GM12874 (cell line): ENCODE results near the gene SUSD1.

Experiments used
- TF ChIP-seq, protein P1 (sequence below): IDR thresholded peaks from 2 replicates; pipeline ENCODE4 v1.5.1; 2011; ENCODE audit warnings: low read depth, mild to moderate bottlenecking, control low read depth, low read length, moderate library complexity; ENCODE audit not compliant: insufficient read depth

The SUSD1 gene

DNA sequence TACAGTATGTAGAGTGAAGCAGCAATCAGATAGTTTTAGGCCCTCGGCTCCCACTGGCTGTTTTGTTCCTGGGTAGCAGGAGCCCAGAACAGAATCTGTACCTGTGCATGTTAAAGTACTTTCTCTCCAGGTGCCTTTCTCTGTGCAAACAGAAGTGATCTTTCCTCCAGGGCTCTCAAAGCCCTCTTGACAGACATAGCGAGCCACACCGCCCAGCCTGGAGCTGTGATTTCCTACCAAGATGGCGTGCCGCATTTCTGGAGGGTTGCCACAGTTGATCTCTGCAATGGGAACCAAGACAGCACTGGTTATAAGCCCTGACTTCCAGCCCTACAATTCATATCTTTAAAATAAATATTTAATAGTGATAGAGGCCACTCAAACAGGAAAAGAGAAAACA, 50.9 kb downstream of the SUSD1 start:
- TF ChIP-seq, protein P1, sequence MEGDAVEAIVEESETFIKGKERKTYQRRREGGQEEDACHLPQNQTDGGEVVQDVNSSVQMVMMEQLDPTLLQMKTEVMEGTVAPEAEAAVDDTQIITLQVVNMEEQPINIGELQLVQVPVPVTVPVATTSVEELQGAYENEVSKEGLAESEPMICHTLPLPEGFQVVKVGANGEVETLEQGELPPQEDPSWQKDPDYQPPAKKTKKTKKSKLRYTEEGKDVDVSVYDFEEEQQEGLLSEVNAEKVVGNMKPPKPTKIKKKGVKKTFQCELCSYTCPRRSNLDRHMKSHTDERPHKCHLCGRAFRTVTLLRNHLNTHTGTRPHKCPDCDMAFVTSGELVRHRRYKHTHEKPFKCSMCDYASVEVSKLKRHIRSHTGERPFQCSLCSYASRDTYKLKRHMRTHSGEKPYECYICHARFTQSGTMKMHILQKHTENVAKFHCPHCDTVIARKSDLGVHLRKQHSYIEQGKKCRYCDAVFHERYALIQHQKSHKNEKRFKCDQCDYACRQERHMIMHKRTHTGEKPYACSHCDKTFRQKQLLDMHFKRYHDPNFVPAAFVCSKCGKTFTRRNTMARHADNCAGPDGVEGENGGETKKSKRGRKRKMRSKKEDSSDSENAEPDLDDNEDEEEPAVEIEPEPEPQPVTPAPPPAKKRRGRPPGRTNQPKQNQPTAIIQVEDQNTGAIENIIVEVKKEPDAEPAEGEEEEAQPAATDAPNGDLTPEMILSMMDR: no peak

DNA sequence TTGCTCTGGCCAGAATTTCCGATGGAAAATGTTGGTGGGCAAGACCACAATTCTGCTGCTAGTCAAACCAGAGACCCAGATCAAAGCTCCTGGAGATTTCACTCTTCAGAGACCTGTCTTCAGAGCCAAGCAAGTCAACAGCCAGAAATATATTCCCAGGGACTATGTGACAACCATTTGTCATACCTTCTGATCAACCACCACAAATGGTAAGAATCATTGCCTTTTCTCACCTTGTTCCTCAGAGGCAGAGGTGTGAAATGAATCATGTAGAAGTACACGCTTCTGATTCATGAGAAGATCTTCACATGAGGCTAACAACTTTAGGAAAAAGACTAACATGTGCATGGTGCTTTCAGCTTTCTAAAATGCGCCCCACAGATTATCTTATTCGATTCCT, 53.5 kb downstream of the SUSD1 start:
- TF ChIP-seq, protein P1: no peak

- TF ChIP-seq, protein P1: no peak
These were observed 54.6 kb downstream of the SUSD1 start for GRCh38 chr9:112120439-112120925.

DNA sequence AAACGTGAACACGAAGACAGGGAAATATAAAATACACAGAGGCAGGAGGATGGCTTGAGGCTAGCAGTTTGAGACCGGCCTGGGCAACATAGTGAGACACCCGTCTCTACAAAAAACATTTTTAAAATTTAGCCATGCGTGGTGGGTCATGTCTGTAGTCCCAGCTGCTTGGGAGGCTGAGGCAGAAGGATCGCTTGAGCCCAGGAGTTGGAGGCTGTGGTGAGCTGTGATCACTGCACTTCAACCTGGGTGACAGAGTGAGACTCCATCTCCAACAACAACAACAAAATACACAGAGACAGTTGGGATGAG, 55.1 kb downstream of the SUSD1 start:
- TF ChIP-seq, protein P1: no peak

GRCh38 chr9:112119225-112120029, 55.7 kb downstream of the SUSD1 start:
- TF ChIP-seq, protein P1: no peak

GRCh38 chr9:112118009-112118408, 57.1 kb downstream of the SUSD1 start:
- TF ChIP-seq, protein P1: no peak

DNA sequence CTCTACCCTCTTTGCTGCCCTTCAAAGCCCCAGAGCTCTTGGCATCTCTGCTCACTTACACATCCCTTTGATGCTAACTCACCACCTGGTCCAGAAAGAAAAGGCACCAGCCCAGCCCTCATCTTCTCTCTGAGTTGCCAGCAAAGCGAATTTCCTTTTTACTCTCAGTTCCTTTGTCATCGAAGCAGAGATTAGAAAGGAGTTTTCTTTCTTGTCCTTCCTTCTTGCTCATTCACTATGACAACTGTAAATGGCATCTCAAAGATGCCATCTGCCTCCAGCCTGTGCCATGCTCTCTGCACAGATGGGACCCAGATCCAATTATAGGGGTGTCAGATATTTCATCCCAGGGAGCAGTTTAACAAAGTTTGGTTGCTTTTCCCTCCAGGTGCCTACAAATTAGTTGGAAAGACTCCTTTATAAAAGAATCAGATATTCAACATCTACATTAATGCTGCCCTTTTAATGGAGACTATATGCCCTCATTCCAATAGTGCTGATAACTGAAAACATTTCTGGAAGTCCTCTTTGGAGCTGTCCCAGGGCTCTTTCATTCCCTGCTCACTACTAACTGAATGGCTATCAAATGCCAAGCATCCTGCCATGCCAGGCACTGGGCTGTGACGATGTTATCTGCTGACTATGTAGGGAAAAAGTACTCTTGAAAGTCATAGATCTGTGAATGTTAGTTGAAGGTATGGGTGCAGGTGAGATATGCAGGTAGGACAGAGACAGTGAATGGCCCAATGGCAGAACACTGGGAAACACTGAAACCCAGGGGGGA, 58.9 kb downstream of the SUSD1 start:
- TF ChIP-seq, protein P1: no peak
